PC-9 (cell line): Measurements from ENCODE around the gene ZNF57. TPM values are rescaled to one million over a fixed set of nuclear protein-coding genes. Genes with fewer than 3 reads are reported as not detected.

Experiments
- BruUV-seq: library from RNA; stranded (reverse); fragments of 400-500 nt; replicated peaks from 2 replicates; lab custom pipeline; 2021; lab: Mats Ljungman, UMichigan
- CTCF ChIA-PET: fragments of 300-600 bp; sonication (Branson Sonifier 250); formaldehyde crosslinking; loops from one replicate; lab custom pipeline; 2022; ENCODE audit warnings: antibody characterized with exemption; lab: Charles Lee
- POLR2A ChIA-PET: fragments of 300-600 bp; sonication (Branson Sonifier 250); formaldehyde crosslinking; loops from one replicate; lab custom pipeline; 2022; ENCODE audit warnings: antibody characterized with exemption; ENCODE audit not compliant: unreplicated experiment; lab: Charles Lee
- DNase-seq, 2 experiments: peaks; one replicate each; pipeline versions ENCODE4 v3.0.0 to v3.0.0-alpha.2; 2015 to 2022; ENCODE audit warnings: mixed read lengths in 1 of 2
- H2AFZ ChIP-seq: fragments of 200-600 bp; sonication (generic); 2 replicates; pipeline ENCODE4 v1.8.1; 2017; ENCODE audit warnings: antibody characterized with exemption
- H3F3A ChIP-seq: fragments of 200-600 bp; sonication (generic); 2 replicates; pipeline ENCODE4 v1.8.1; 2017; ENCODE audit warnings: antibody characterized with exemption, mild to moderate bottlenecking, low read depth; ENCODE audit not compliant: insufficient read depth
- H3K27ac ChIP-seq: fragments of 200-600 bp; sonication (generic); 2 replicates; pipeline ENCODE4 v1.6.1; 2016; ENCODE audit warnings: mixed run types
- H3K27me3 ChIP-seq: fragments of 200-600 bp; sonication (generic); 2 replicates; pipeline ENCODE4 v1.6.1; 2016; ENCODE audit warnings: low read depth, mixed run types; ENCODE audit not compliant: insufficient read depth
- H3K36me3 ChIP-seq: fragments of 200-600 bp; sonication (generic); 2 replicates; pipeline ENCODE4 v1.6.1; 2016; ENCODE audit warnings: low read depth, mixed run types
- H3K4me1 ChIP-seq: fragments of 200-600 bp; sonication (generic); replicated peaks from 2 replicates; pipeline ENCODE4 v1.6.1; 2016; ENCODE audit warnings: mixed run types; ENCODE audit not compliant: insufficient read depth
- H3K4me2 ChIP-seq: fragments of 200-600 bp; sonication (generic); 2 replicates; pipeline ENCODE4 v1.6.1; 2017; ENCODE audit warnings: mixed run types
- H3K4me3 ChIP-seq: fragments of 200-600 bp; sonication (generic); 2 replicates; pipeline ENCODE4 v1.6.1; 2016; ENCODE audit warnings: mixed run types
- H3K79me2 ChIP-seq: fragments of 200-600 bp; sonication (generic); 2 replicates; pipeline ENCODE4 v1.6.1; 2017; ENCODE audit warnings: low read depth, mixed run types
- H3K9me2 ChIP-seq: fragments of 200-600 bp; sonication (generic); 2 replicates; pipeline ENCODE4 v1.8.1; 2017; ENCODE audit warnings: mild to moderate bottlenecking; ENCODE audit not compliant: insufficient read depth
- H3K9me3 ChIP-seq: fragments of 200-600 bp; sonication (generic); 2 replicates; pipeline ENCODE4 v1.8.1; 2016; ENCODE audit warnings: low read depth; ENCODE audit not compliant: insufficient read depth
- H4K20me1 ChIP-seq: fragments of 200-600 bp; sonication (generic); 2 replicates; pipeline ENCODE4 v1.8.1; 2017; ENCODE audit not compliant: insufficient read depth
- CTCF ChIP-seq: fragments of 200-600 bp; sonication (generic); conservative IDR thresholded peaks from 2 replicates; pipeline ENCODE4 v1.6.1; 2017; ENCODE audit warnings: mixed run types, antibody characterized with exemption, mild to moderate bottlenecking, moderate library complexity
- EZH2 ChIP-seq: fragments of 200-600 bp; sonication (generic); IDR thresholded peaks from 2 replicates; pipeline ENCODE4 v1.8.0; 2017; ENCODE audit warnings: antibody characterized with exemption, low read depth
- intact Hi-C: fragments of 100-400 bp; cut with micrococcal nuclease; formaldehyde crosslinking; loops from one replicate; pipeline ENCODE4 v1.10.0; 2022; ENCODE audit not compliant: unreplicated experiment
- total RNA-seq: library from RNA; stranded (reverse); gene quantifications from 2 replicates; pipeline ENCODE4 v1.2.3, GENCODE V29; 2021

The ZNF57 gene
- total RNA-seq, 1 experiment from 2014 or later, result 2.6 TPM

DNA sequence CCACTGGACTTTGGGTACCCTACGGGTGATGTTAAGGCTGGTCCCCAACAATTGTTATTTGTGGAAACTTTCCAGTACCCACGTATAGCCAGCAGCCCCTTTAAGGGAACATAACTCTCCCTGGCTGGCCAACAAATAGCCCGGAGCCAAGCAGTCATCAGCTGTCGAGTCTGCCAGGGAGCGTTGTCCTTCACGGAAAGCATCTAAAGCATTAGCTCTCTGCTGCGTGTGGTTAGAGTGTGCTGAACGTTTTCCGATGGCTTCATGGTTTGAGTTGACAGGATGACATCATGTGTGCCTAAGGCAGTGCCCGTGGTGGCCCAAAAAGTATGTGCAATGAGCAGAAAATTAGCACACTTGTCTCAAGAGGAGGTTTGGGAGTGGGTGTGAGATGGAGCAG lies 36.9 kb upstream of the ZNF57 start:
- no peak overlapping the region for H3K4me2 ChIP-seq
- H3K27me3 ChIP-seq, result no peaks in the 10 kb centered on the region; the same call in 1 of the 2 replicates
- no peak for DNase-seq
- TF ChIP-seq EZH2 (no peak), CTCF (no peak)
- H3K9me3 ChIP-seq, result no peaks in the 10 kb centered on the region
- no peaks in the 10 kb centered on the region for H3F3A ChIP-seq
- no TSS peak for BruUV-seq
- no peaks in the 10 kb centered on the region for H3K9me2 ChIP-seq
- H3K4me3 ChIP-seq, result no peak overlapping the region
- no peaks in the 10 kb centered on the region for H3K4me1 ChIP-seq
- H3K27ac ChIP-seq, result no peak overlapping the region
- H3K79me2 ChIP-seq, result no peaks in the 10 kb centered on the region
- POLR2A ChIA-PET, result no interaction called here
- no peaks in the 10 kb centered on the region for H4K20me1 ChIP-seq
- H2AFZ ChIP-seq, result no peak overlapping the region
- CTCF ChIA-PET, result no interaction called here
- no peaks in the 10 kb centered on the region for H3K36me3 ChIP-seq
- intact Hi-C loops, result no loop called here

- Histone ChIP-seq H3K27ac (no peak overlapping the region), H2AFZ (no peak overlapping the region), H3K4me2 (no peak overlapping the region), H3K79me2 (no peaks in the 10 kb centered on the region), H3F3A (no peaks in the 10 kb centered on the region), H3K36me3 (no peaks in the 10 kb centered on the region), H3K27me3 (no peaks in the 10 kb centered on the region; the same call in 1 of the 2 replicates), H4K20me1 (no peaks in the 10 kb centered on the region), H3K9me3 (no peaks in the 10 kb centered on the region), H3K9me2 (no peaks in the 10 kb centered on the region), H3K4me1 (no peaks in the 10 kb centered on the region), H3K4me3 (no peak overlapping the region)
- intact Hi-C loops, result no loop called here
- CTCF ChIA-PET, result no interaction called here
- BruUV-seq, result no TSS peak
- no peak for DNase-seq
- POLR2A ChIA-PET, result no interaction called here
- no peak for TF ChIP-seq CTCF
- TF ChIP-seq EZH2, result no peak
These were observed 35.2 kb upstream of the ZNF57 start for GRCh38 chr19:2865334-2866100.

GRCh38 chr19:2866495-2867024 lies 34.2 kb upstream of the ZNF57 start:
- POLR2A ChIA-PET, result no interaction called here

More at GRCh38 chr19:2866495-2867024, 34.2 kb upstream of the ZNF57 start:
- TF ChIP-seq EZH2, result no peak
- TF ChIP-seq CTCF, result no peak
- H3K9me2 ChIP-seq, result no peaks in the 10 kb centered on the region
- CTCF ChIA-PET, result no interaction called here
- H3K27me3 ChIP-seq, result no peaks in the 10 kb centered on the region; the same call in 1 of the 2 replicates
- H3K36me3 ChIP-seq, result no peaks in the 10 kb centered on the region
- H3K27ac ChIP-seq, result no peak overlapping the region
- no peak overlapping the region for H3K4me3 ChIP-seq
- intact Hi-C loops, result no loop called here
- H4K20me1 ChIP-seq, result no peaks in the 10 kb centered on the region
- H3K79me2 ChIP-seq, result no peaks in the 10 kb centered on the region
- H3K9me3 ChIP-seq, result no peaks in the 10 kb centered on the region
- H3K4me2 ChIP-seq, result no peak overlapping the region
- DNase-seq, result no peak
- no peak overlapping the region for H2AFZ ChIP-seq
- no peaks in the 10 kb centered on the region for H3F3A ChIP-seq
- no TSS peak for BruUV-seq
- H3K4me1 ChIP-seq, result no peaks in the 10 kb centered on the region
